GM12878 (cell line): ENCODE data around the gene IGF2R. TPM values are rescaled to one million over a fixed set of nuclear protein-coding genes. Genes with fewer than 3 reads are reported as not detected.
A peak's percentile ranks its signal among the peaks of the same experiment; 100 is the strongest.

Experiments
- CHD1 ChIP-seq: IDR thresholded peaks from 2 replicates; pipeline ENCODE4 v1.6.1; 2012; ENCODE audit warnings: low read depth, low read length, improper control_type of control experiment
- CUX1 ChIP-seq: IDR thresholded peaks from 2 replicates; pipeline ENCODE4 v1.6.1; 2012; ENCODE audit warnings: improper control_type of control experiment, low read depth, low read length; ENCODE audit not compliant: insufficient replicate concordance
- NFYA ChIP-seq: IDR thresholded peaks from 2 replicates; pipeline ENCODE4 v1.6.1; 2011; ENCODE audit warnings: low read depth, mild to moderate bottlenecking, low read length, improper control_type of control experiment, borderline replicate concordance
- SPI1 ChIP-seq: IDR thresholded peaks from 2 replicates; pipeline ENCODE4 v1.6.1; 2011; ENCODE audit warnings: low read depth, mild to moderate bottlenecking, low read length, moderate library complexity, borderline replicate concordance; ENCODE audit not compliant: insufficient read depth
- SUPT20H ChIP-seq: IDR thresholded peaks from 2 replicates; pipeline ENCODE4 v1.6.1; 2011; ENCODE audit warnings: low read depth, mild to moderate bottlenecking, low read length, moderate library complexity, borderline replicate concordance; ENCODE audit not compliant: control insufficient read depth
- USF2 ChIP-seq: IDR thresholded peaks from 2 replicates; pipeline ENCODE4 v1.6.1; 2011; ENCODE audit warnings: low read depth, low read length, improper control_type of control experiment, borderline replicate concordance
- ZZZ3 ChIP-seq: IDR thresholded peaks from 2 replicates; pipeline ENCODE4 v1.6.1; 2011; ENCODE audit warnings: low read depth; ENCODE audit not compliant: control insufficient read depth, insufficient read length
- polyA plus RNA-seq, 11 experiments: library from polyadenylated mRNA; depleted of rRNA in 4 of 11; unstranded in 6 of 11; stranded (reverse) in 5 of 11; fragments of >200 nt; fragmentation: Nextera tagmentation in 4 of 11; fragmentation: Illumina TruSeq in 1 of 11; extraction: Ambion mirVana in 4 of 11; extraction: Trizol in 1 of 11; gene quantifications; 1 replicate in 1 of 11; 2 replicates in 10 of 11; pipeline versions ENCODE4 v1.2.1 to v1.2.3, GENCODE V29; 2011 to 2016; ENCODE audit warnings: inconsistent platforms in 2 of 11, missing spikeins in 2 of 11, low read depth in 1 of 11
- total RNA-seq, 4 experiments: library from RNA; depleted of rRNA in 3 of 4; stranded (reverse); fragments of >200 nt in 3 of 4; fragmentation: Illumina TruSeq in 1 of 4; extraction: Trizol in 1 of 4; gene quantifications; 2 replicates each; pipeline versions ENCODE4 v1.2.1 to v1.2.3, GENCODE V29; 2013 to 2021

The IGF2R gene
- total and polyA plus RNA-seq, 10 of the 15 experiments (the other 5 are each of a cell fraction or from before 2014, with no cell fraction given): 1.00 to 40.1 (median 16.8) TPM

GRCh38 chr6:159968295-159969203 is at the start of gene IGF2R (continued):
- TF ChIP-seq SUPT20H (no peak), CHD1 (no peak), SPI1 (no peak), NFYA (no peak), ZZZ3 (no peak), USF2 (peak; percentile 84), CUX1 (no peak)
